Measurements from ENCODE around the gene LHX2. TPM values are rescaled to one million over a fixed set of nuclear protein-coding genes. Genes with fewer than 3 reads are reported as not detected.
"Not testable (repeated sequence)": the region's sequence is repeated elsewhere in the genome, so short reads cannot be mapped to it uniquely, and the experiment has no call there.

The LHX2 gene
- total RNA-seq, 2 donors from 2014 or later: not detected

DNA sequence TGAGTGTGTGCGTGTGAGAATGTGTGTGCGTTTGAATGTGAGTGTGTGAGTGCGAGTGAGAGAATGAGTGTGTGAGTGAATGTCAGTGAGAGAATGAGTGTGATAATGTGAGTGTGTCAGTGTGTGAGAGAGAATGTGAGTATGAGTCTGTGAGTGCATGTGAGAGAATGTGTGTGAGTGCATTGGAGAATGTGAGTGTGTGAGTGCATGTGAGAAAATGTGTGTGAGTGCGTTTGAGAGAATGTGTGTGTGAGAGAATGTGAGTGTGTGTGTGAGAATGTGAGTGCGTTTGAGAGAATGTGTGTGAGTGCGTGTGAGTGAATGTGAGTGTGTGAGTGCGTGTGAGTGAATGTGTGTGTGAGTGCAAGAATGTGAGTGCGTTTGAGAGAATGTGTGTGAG is 39.0 kb upstream of the LHX2 start:
- Histone ChIP-seq H3K4me1 (no peaks in the 10 kb centered on the region), H3K9me3 (no peaks in the 10 kb centered on the region), H3K27ac (no peak overlapping the region), H3K27me3 (no peaks in the 10 kb centered on the region), H3K36me3 (replicated peaks in 1 of 2; ENCODE audit: insufficient read depth in 1 of 2, low read depth in 2 of 2) (no peaks in the 10 kb centered on the region), H3K4me3 (no peak overlapping the region)
- TF ChIP-seq, protein P1, sequence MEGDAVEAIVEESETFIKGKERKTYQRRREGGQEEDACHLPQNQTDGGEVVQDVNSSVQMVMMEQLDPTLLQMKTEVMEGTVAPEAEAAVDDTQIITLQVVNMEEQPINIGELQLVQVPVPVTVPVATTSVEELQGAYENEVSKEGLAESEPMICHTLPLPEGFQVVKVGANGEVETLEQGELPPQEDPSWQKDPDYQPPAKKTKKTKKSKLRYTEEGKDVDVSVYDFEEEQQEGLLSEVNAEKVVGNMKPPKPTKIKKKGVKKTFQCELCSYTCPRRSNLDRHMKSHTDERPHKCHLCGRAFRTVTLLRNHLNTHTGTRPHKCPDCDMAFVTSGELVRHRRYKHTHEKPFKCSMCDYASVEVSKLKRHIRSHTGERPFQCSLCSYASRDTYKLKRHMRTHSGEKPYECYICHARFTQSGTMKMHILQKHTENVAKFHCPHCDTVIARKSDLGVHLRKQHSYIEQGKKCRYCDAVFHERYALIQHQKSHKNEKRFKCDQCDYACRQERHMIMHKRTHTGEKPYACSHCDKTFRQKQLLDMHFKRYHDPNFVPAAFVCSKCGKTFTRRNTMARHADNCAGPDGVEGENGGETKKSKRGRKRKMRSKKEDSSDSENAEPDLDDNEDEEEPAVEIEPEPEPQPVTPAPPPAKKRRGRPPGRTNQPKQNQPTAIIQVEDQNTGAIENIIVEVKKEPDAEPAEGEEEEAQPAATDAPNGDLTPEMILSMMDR (IDR thresholded peaks at IDR 0.05): no peak
- TF ChIP-seq POLR2A (IDR thresholded peaks at IDR 0.05): no peak
- 85 to 91% methylated on average over 8 of the region's 8 CpGs for WGBS, 2 donors
- intact Hi-C loops (cut with DNase I): no loop called here
- ATAC-seq (no peak), DNase-seq (no peak)

DNA sequence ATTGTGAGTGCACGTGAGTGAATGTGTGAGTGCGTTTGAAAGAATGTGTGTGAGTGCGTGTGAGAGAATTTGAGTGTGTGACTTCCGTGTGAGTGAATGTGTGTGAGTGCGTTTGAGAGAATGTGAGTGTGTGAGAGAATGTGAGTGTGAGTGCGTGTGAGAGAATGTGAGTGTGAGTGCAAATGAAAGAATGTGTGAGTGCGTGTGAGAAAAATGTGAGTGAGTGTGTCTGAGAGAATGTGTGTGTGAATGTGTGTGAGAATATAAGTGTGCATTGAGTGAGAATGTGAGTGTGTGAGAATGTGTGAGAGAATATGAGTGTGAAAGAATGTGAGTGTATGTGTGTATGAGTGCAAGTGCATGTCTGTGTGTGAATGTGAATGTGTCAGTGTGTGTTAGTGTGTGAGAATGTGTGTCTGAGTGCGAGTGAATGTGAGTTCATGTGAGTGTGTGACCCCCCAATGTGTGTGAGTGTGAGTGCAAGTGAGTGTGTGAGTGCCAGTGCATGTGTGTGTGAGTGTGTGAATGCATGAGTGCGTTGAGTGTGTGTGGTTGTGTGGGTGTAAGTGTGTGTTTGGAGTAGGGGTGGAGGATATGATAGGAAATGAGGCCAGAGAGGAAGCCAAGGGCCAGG is 37.9 kb upstream of the LHX2 start:
- TF ChIP-seq, protein P1 (IDR thresholded peaks at IDR 0.05): no peak
- TF ChIP-seq POLR2A (IDR thresholded peaks at IDR 0.05): no peak
- H3K36me3 ChIP-seq (replicated peaks in 1 of 2; ENCODE audit: insufficient read depth in 1 of 2, low read depth in 2 of 2): no peaks in the 10 kb centered on the region
- ATAC-seq (no peak), DNase-seq (no peak)
- no peaks in the 10 kb centered on the region for H3K27me3 ChIP-seq
- H3K4me3 ChIP-seq: no peak overlapping the region
- intact Hi-C loops (cut with DNase I): no loop called here
- no peak overlapping the region for H3K27ac ChIP-seq
- WGBS, 2 donors: 77 to 89% methylated on average over 9 of the region's 9 CpGs
- no peaks in the 10 kb centered on the region for H3K4me1 ChIP-seq
- no peaks in the 10 kb centered on the region for H3K9me3 ChIP-seq

DNA sequence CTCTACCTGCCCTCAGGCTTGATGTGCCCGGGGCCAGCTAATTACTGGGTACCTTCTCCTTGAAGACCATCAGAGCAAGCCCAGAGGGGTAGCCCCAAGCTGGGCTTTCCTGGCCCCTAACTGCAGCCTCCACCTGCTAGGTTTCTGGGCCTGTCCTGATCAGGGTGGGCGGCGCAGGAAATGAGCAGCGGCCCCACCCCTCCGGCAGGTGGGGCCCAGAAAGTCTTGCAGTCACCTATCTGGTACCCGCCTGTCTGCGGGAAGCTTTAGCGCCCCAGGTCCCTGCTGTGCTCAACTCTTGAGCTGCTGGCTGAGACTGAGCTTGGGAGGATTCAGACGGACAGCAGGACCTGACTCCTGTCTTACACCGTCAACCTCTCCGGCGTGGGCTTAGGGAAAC is 37.1 kb upstream of the LHX2 start:
- WGBS, 2 donors: 68 to 81% methylated on average over 3 to 12 of the region's 12 CpGs
- no peaks in the 10 kb centered on the region for H3K36me3 ChIP-seq (replicated peaks in 1 of 2; ENCODE audit: insufficient read depth in 1 of 2, low read depth in 2 of 2)
- no peaks in the 10 kb centered on the region for H3K4me1 ChIP-seq
- TF ChIP-seq, protein P1 (IDR thresholded peaks at IDR 0.05): no peak
- no peak overlapping the region for H3K4me3 ChIP-seq
- H3K9me3 ChIP-seq: no peaks in the 10 kb centered on the region
- ATAC-seq: no peak
- intact Hi-C loops (cut with DNase I): no loop called here
- no peak overlapping the region for H3K27ac ChIP-seq
- DNase-seq: no peak
- H3K27me3 ChIP-seq: no peaks in the 10 kb centered on the region

DNA sequence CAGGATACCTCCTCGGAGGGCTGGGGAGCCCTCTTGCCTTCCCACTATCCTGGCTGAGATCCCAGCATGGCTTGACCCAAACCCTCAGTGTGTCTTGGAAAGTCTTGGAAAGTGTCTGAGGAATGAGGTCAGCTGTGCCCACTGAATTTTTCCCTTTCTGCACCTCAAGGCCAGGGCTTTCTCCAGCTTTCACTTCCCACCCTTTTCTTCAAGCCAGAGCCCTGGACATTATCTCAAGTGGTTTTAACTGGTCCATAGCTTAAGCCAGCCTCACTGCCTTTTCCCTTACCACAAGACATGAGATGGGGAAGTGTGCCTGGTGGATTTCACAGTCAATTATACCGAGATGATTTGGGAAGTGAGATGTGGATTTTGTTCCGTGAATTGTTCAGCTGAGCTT is 35.7 kb upstream of the LHX2 start:
- no peaks in the 10 kb centered on the region for H3K36me3 ChIP-seq (replicated peaks in 1 of 2; ENCODE audit: insufficient read depth in 1 of 2, low read depth in 2 of 2)
- no peak overlapping the region for H3K4me3 ChIP-seq
- no peaks in the 10 kb centered on the region for H3K27me3 ChIP-seq
- no peaks in the 10 kb centered on the region for H3K9me3 ChIP-seq
- H3K4me1 ChIP-seq: no peaks in the 10 kb centered on the region
- H3K27ac ChIP-seq: no peak overlapping the region
- intact Hi-C loops (cut with DNase I): no loop called here
- no peak for TF ChIP-seq POLR2A (IDR thresholded peaks at IDR 0.05)
- TF ChIP-seq, protein P1 (IDR thresholded peaks at IDR 0.05): no peak
- DNase-seq (no peak), ATAC-seq (no peak)
- WGBS, 2 donors: 52 to 71% methylated on average over 3 of the region's 3 CpGs

DNA sequence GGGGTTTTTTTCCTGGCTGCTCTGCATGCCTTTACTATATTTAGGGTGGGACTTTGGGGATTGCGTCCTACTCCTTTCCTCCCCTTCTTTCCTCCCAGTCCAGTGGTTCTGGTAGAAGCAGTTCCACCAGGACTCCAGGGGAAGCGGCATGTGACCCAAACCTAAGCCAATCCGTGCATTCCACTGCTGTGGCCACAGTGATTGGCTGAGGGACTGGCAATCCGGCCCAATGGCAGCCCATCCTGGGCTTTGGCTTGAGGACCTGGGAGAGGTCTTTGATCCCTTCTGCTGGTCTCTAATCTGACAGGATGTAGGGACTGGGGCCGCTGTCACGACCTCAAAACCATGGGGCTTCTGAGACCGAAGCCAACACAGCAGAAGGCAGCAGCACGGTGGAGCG is 35.0 kb upstream of the LHX2 start:
- H3K9me3 ChIP-seq; DNase-seq; H3K4me1 ChIP-seq; intact Hi-C loops (cut with DNase I); H3K27me3 ChIP-seq; H3K36me3 ChIP-seq (replicated peaks in 1 of 2; ENCODE audit: insufficient read depth in 1 of 2, low read depth in 2 of 2); ATAC-seq; H3K27ac ChIP-seq; H3K4me3 ChIP-seq: not testable (repeated sequence)
- no CpG with 5 or more reads among the region's 9 CpGs for WGBS, 2 donors
